HG03460 (cell line): ENCODE data around the gene C19orf25.
"Not testable (repeated sequence)": the region's sequence is repeated elsewhere in the genome, so short reads cannot be mapped to it uniquely, and the experiment has no call there.

ENCODE experiments used
- ATAC-seq: cut with Tn5 transposase; IDR thresholded peaks from one replicate; pipeline ENCODE4 v1.9.1; 2021; ENCODE audit not compliant: unreplicated experiment

C19orf25 gene

GRCh38 chr19:1512671-1513498 lies 33.9 kb upstream of the C19orf25 start, which contains the start of gene ADAMTSL5:
Gene ADAMTSL5 (minus strand): TSS chr19:1513019. CDS start chr19:1510943, 2,076 bp downstream.
- ATAC-seq, result no peak

- ATAC-seq, result no peak
Measured at GRCh38 chr19:1511318-1512317, 32.6 kb upstream of the C19orf25 start.

GRCh38 chr19:1510807-1511206 lies 31.8 kb upstream of the C19orf25 start:
- ATAC-seq, result no peak

- no peak for ATAC-seq
Measured at GRCh38 chr19:1510442-1510806, 31.4 kb upstream of the C19orf25 start.

- ATAC-seq, result no peak
Measured at GRCh38 chr19:1509602-1510441, 30.8 kb upstream of the C19orf25 start.

GRCh38 chr19:1508507-1508856 lies 29.5 kb upstream of the C19orf25 start:
- no peak for ATAC-seq

- ATAC-seq, result peak; percentile 63
Measured at GRCh38 chr19:1507763-1508506, 28.9 kb upstream of the C19orf25 start.

GRCh38 chr19:1507192-1507660 lies 28.2 kb upstream of the C19orf25 start:
- ATAC-seq, result no peak

GRCh38 chr19:1505991-1506881 lies 27.2 kb upstream of the C19orf25 start:
- ATAC-seq, result no peak

- ATAC-seq, result no peak
Measured at GRCh38 chr19:1505012-1505411, 26.0 kb upstream of the C19orf25 start.

- no peak for ATAC-seq
Measured at GRCh38 chr19:1503925-1504773, 25.1 kb upstream of the C19orf25 start.

GRCh38 chr19:1503089-1503924 lies 24.3 kb upstream of the C19orf25 start:
- ATAC-seq, result no peak

- ATAC-seq, result no peak
Measured at GRCh38 chr19:1502433-1503088, 23.5 kb upstream of the C19orf25 start.

GRCh38 chr19:1501200-1501595 lies 22.2 kb upstream of the C19orf25 start:
- ATAC-seq, result no peak

- ATAC-seq, result not testable (repeated sequence)
Measured at GRCh38 chr19:1499231-1499630, 20.2 kb upstream of the C19orf25 start.

GRCh38 chr19:1497578-1498235 lies 18.7 kb upstream of the C19orf25 start:
- no peak for ATAC-seq
